Astrocyte (in vitro differentiated cells and primary cell): ENCODE data around the gene SPATA31C1. TPM values are rescaled to one million over a fixed set of nuclear protein-coding genes. Genes with fewer than 3 reads are reported as not detected.

ENCODE experiments used
- DNase-seq: peaks from one replicate; pipeline ENCODE4 v3.0.0-alpha.2; 2010; ENCODE audit warnings: low read depth
- FAIRE-seq: peaks from 2 replicates; lab custom pipeline; 2011; peaks lifted over from hg19 to GRCh38; lab: Jason Lieb, UNC
- H2AFZ ChIP-seq: 2 replicates; pipeline ENCODE4 v1.6.0; 2012; ENCODE audit warnings: low read depth, low read length, inconsistent platforms
- H3K27ac ChIP-seq: 2 replicates; pipeline ENCODE4 v1.5.1; 2011; ENCODE audit warnings: low read depth, low read length, inconsistent platforms
- H3K27me3 ChIP-seq: 2 replicates; pipeline ENCODE4 v1.6.0; 2011; ENCODE audit warnings: low read length, inconsistent platforms; ENCODE audit not compliant: insufficient read depth
- H3K36me3 ChIP-seq: 2 replicates; pipeline ENCODE4 v1.5.1; 2011; ENCODE audit warnings: low read length, inconsistent platforms; ENCODE audit not compliant: insufficient read depth
- H3K4me1 ChIP-seq: 2 replicates; pipeline ENCODE4 v1.5.1; 2011; ENCODE audit warnings: low read length, inconsistent platforms; ENCODE audit not compliant: insufficient read depth
- H3K4me2 ChIP-seq: 2 replicates; pipeline ENCODE4 v1.6.0; 2012; ENCODE audit warnings: low read length, inconsistent platforms
- H3K4me3 ChIP-seq: 2 replicates; pipeline ENCODE4 v1.5.1; 2011; ENCODE audit warnings: low read depth, mild to moderate bottlenecking, low read length, inconsistent platforms; ENCODE audit not compliant: insufficient read depth
- H3K79me2 ChIP-seq: 2 replicates; pipeline ENCODE4 v1.6.0; 2012; ENCODE audit warnings: mild to moderate bottlenecking, low read length, inconsistent platforms; ENCODE audit not compliant: insufficient read depth
- H3K9ac ChIP-seq: 2 replicates; pipeline ENCODE4 v1.6.0; 2012; ENCODE audit warnings: mild to moderate bottlenecking, low read length, inconsistent platforms
- H3K9me3 ChIP-seq: 2 replicates; pipeline ENCODE4 v1.5.1; 2012; ENCODE audit warnings: low read depth, mild to moderate bottlenecking, low read length, inconsistent platforms; ENCODE audit not compliant: insufficient read depth
- H4K20me1 ChIP-seq: 2 replicates; pipeline ENCODE4 v1.6.0; 2012; ENCODE audit warnings: low read length, inconsistent platforms; ENCODE audit not compliant: insufficient read depth
- H3K27ac Mint-ChIP-seq: one replicate; pipeline ENCODE4 v1.8.0; 2021; ENCODE audit warnings: mild to moderate bottlenecking, mixed read lengths; ENCODE audit not compliant: unreplicated experiment
- H3K27me3 Mint-ChIP-seq: one replicate; pipeline ENCODE4 v1.8.0; 2021; ENCODE audit warnings: low read depth, mixed read lengths; ENCODE audit not compliant: unreplicated experiment
- H3K36me3 Mint-ChIP-seq: one replicate; pipeline ENCODE4 v1.8.0; 2021; ENCODE audit warnings: low read depth, mixed read lengths; ENCODE audit not compliant: unreplicated experiment
- H3K4me1 Mint-ChIP-seq: one replicate; pipeline ENCODE4 v1.8.0; 2021; ENCODE audit warnings: low read depth, mixed read lengths; ENCODE audit not compliant: unreplicated experiment
- H3K4me3 Mint-ChIP-seq: one replicate; pipeline ENCODE4 v1.8.0; 2021; ENCODE audit warnings: mild to moderate bottlenecking, moderate library complexity, mixed read lengths; ENCODE audit not compliant: unreplicated experiment
- H3K9me3 Mint-ChIP-seq: one replicate; pipeline ENCODE4 v1.8.0; 2021; ENCODE audit warnings: mild to moderate bottlenecking, mixed read lengths; ENCODE audit not compliant: unreplicated experiment
- CTCF ChIP-seq: IDR thresholded peaks from 2 replicates; pipeline ENCODE4 v1.5.1; 2011; ENCODE audit warnings: low read depth, mild to moderate bottlenecking, inconsistent platforms, low read length, moderate library complexity; ENCODE audit not compliant: insufficient read depth
- EZH2 ChIP-seq: IDR thresholded peaks from 2 replicates; pipeline ENCODE4 v1.6.1; 2012; ENCODE audit warnings: mild to moderate bottlenecking, low read length, inconsistent platforms; ENCODE audit not compliant: insufficient read depth
- total RNA-seq: library from RNA; stranded (reverse); gene quantifications from 2 replicates; pipeline ENCODE4 v1.2.1, GENCODE V29; 2021

Gene SPATA31C1
- total RNA-seq, 1 donor from 2014 or later = not detected

GRCh38 chr9:87889065-87889881 lies 28.5 kb upstream of the SPATA31C1 start:
- H3K4me1 Mint-ChIP-seq = no peaks in the 10 kb centered on the region
- Histone ChIP-seq H3K27me3 (no peaks in the 10 kb centered on the region), H4K20me1 (no peaks in the 10 kb centered on the region), H3K4me3 (no peak overlapping the region), H3K9ac (no peak overlapping the region), H3K9me3 (no peaks in the 10 kb centered on the region), H3K36me3 (no peaks in the 10 kb centered on the region), H3K4me1 (no peaks in the 10 kb centered on the region), H3K27ac (no peak overlapping the region), H2AFZ (no peak overlapping the region), H3K79me2 (no peaks in the 10 kb centered on the region), H3K4me2 (no peak overlapping the region)
- FAIRE-seq (no peak), DNase-seq (no peak)
- peaks cover 27% of the 10 kb centered on the region for H3K27me3 Mint-ChIP-seq
- H3K36me3 Mint-ChIP-seq = no peaks in the 10 kb centered on the region
- H3K4me3 Mint-ChIP-seq = no peak overlapping the region
- no peak for TF ChIP-seq EZH2
- no peak for TF ChIP-seq CTCF
- no peak overlapping the region for H3K27ac Mint-ChIP-seq
- peaks cover 4% of the 10 kb centered on the region for H3K9me3 Mint-ChIP-seq

- Mint-ChIP-seq H3K4me3 (no peak overlapping the region), H3K27ac (no peak overlapping the region), H3K9me3 (peaks cover 4% of the 10 kb centered on the region), H3K4me1 (no peaks in the 10 kb centered on the region), H3K27me3 (peaks cover 27% of the 10 kb centered on the region), H3K36me3 (no peaks in the 10 kb centered on the region)
- no peaks in the 10 kb centered on the region for H3K9me3 ChIP-seq
- H3K4me3 ChIP-seq = no peak overlapping the region
- no peak for DNase-seq
- H3K36me3 ChIP-seq = no peaks in the 10 kb centered on the region
- no peak for TF ChIP-seq EZH2
- TF ChIP-seq CTCF = no peak
- no peak overlapping the region for H2AFZ ChIP-seq
- H3K79me2 ChIP-seq = no peaks in the 10 kb centered on the region
- no peak for FAIRE-seq
- no peak overlapping the region for H3K9ac ChIP-seq
- H3K4me2 ChIP-seq = no peak overlapping the region
- no peak overlapping the region for H3K27ac ChIP-seq
- no peaks in the 10 kb centered on the region for H3K27me3 ChIP-seq
- H3K4me1 ChIP-seq = no peaks in the 10 kb centered on the region
- no peaks in the 10 kb centered on the region for H4K20me1 ChIP-seq
Observed at GRCh38 chr9:87889882-87890252, 27.9 kb upstream of the SPATA31C1 start.

- Histone ChIP-seq H2AFZ (no peak overlapping the region), H3K9ac (no peak overlapping the region), H3K27ac (no peak overlapping the region), H3K4me2 (no peak overlapping the region), H3K4me1 (no peaks in the 10 kb centered on the region), H3K79me2 (no peaks in the 10 kb centered on the region), H3K9me3 (no peaks in the 10 kb centered on the region), H3K36me3 (no peaks in the 10 kb centered on the region), H4K20me1 (no peaks in the 10 kb centered on the region), H3K4me3 (no peak overlapping the region), H3K27me3 (no peaks in the 10 kb centered on the region)
- H3K9me3 Mint-ChIP-seq = peaks cover 4% of the 10 kb centered on the region
- no peaks in the 10 kb centered on the region for H3K36me3 Mint-ChIP-seq
- peaks cover 9% of the 10 kb centered on the region for H3K4me1 Mint-ChIP-seq
- DNase-seq (no peak), FAIRE-seq (no peak)
- H3K27me3 Mint-ChIP-seq = peaks cover 22% of the 10 kb centered on the region
- TF ChIP-seq EZH2 = no peak
- H3K27ac Mint-ChIP-seq = no peak overlapping the region
- H3K4me3 Mint-ChIP-seq = no peak overlapping the region
Observed at GRCh38 chr9:87890837-87891236, 26.9 kb upstream of the SPATA31C1 start.
